Measurements from ENCODE around the gene GXYLT1. TPM values are rescaled to one million over a fixed set of nuclear protein-coding genes. Genes with fewer than 3 reads are reported as not detected.
"Not testable (repeated sequence)": the region's sequence is repeated elsewhere in the genome, so short reads cannot be mapped to it uniquely, and the experiment has no call there.

Gene GXYLT1
- total and polyA plus RNA-seq, 8 donors: 1.4 to 17.6 (median 6.1) TPM

DNA sequence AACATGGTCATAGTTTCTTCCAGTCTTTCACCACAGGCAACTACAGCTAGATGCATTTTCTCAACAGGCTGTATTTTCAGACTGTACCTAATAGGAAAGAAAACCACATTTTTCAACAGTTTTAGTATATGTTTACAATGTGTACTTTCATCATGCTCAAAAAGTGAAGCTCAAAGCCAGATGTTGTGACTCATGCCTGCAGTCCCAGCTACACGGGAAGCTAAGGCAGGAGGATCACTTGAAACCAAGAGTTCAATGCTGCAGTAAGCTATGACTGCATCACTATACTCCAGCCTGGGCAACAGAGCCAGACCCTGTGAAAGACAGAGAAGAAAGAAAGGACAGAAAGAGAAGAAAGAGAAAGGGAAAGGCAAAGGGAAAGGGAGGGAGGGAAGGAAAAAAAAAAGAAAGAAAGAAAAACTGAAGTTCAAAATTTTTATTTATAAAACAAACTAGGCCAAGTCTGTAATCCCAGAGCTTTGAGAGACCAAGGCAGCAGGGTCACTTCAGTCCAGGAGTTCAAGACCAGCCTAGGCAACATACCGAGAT is 25.5 kb downstream of the GXYLT1 start:
- H3K9me3 ChIP-seq: no peaks in the 10 kb centered on the region
- 72 to 81% (median 73%) methylated on average over 2 of the region's 2 CpGs for WGBS, 5 donors
- TF ChIP-seq POLR2AphosphoS5 (IDR thresholded peaks at IDR 0.05): no peak
- no peak for TF ChIP-seq POLR2A (IDR thresholded peaks at IDR 0.05)
- TF ChIP-seq, protein P1, sequence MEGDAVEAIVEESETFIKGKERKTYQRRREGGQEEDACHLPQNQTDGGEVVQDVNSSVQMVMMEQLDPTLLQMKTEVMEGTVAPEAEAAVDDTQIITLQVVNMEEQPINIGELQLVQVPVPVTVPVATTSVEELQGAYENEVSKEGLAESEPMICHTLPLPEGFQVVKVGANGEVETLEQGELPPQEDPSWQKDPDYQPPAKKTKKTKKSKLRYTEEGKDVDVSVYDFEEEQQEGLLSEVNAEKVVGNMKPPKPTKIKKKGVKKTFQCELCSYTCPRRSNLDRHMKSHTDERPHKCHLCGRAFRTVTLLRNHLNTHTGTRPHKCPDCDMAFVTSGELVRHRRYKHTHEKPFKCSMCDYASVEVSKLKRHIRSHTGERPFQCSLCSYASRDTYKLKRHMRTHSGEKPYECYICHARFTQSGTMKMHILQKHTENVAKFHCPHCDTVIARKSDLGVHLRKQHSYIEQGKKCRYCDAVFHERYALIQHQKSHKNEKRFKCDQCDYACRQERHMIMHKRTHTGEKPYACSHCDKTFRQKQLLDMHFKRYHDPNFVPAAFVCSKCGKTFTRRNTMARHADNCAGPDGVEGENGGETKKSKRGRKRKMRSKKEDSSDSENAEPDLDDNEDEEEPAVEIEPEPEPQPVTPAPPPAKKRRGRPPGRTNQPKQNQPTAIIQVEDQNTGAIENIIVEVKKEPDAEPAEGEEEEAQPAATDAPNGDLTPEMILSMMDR (IDR thresholded peaks at IDR 0.05): no peak
- TF ChIP-seq EP300 (IDR thresholded peaks at IDR 0.05): no peak
- DNase-seq: no peak
- no peaks in the 10 kb centered on the region for H3K4me1 ChIP-seq
- H3K36me3 ChIP-seq: peaks cover 9 to 22% (median 17%) of the 10 kb centered on the region in 4 donors
- H3K27ac ChIP-seq: no peak overlapping the region
- H3K4me3 ChIP-seq: no peak overlapping the region
- intact Hi-C loops (cut with DNase I; ENCODE audit: low total_unique reads): no loop called here
- no peaks in the 10 kb centered on the region for H3K27me3 ChIP-seq

DNA sequence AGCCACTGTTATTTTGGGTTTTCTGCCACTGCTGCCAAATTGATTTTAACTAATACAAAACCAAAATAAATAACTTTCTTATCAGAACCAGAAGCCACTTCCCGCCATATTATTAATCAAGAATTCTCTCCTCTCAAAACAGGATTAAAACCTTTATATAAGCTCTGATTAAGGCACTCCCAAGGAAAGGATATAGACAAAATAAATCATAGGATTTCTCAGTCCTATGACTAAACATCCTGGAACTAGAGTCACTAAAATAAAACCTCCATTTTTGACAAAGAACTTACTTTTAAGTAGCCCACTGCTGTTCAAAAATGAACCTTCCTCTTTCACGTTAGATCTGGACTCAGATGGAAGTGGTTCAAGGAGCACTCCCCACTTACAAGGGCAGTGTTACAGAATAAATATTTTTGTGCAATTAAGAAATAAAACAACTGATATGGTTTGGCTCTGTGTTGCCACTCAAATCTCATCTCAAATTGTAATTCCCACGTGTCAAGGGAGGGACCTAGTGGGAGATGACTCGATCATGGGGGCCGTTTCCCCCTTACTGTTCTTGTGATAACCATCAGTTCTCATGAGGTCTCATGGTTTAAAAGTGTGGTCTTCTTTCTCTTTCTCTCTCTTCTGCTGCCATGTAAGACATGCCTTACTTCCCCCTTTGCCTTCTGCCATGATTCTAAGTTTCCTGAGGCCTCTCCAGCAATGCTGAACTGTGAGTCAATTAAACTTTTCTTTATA is 26.4 kb downstream of the GXYLT1 start:
- Histone ChIP-seq H3K9me3 (no peaks in the 10 kb centered on the region), H3K4me3 (no peak overlapping the region), H3K4me1 (no peaks in the 10 kb centered on the region), H3K27ac (no peak overlapping the region), H3K36me3 (peaks cover 9 to 22% (median 17%) of the 10 kb centered on the region in 4 donors), H3K27me3 (no peaks in the 10 kb centered on the region)
- DNase-seq: no peak
- no peak for TF ChIP-seq POLR2A (IDR thresholded peaks at IDR 0.05)
- TF ChIP-seq EP300 (IDR thresholded peaks at IDR 0.05): no peak
- TF ChIP-seq POLR2AphosphoS5 (IDR thresholded peaks at IDR 0.05): no peak
- TF ChIP-seq, protein P1 (IDR thresholded peaks at IDR 0.05): no peak
- WGBS, 5 donors: 68 to 81% (median 79%) methylated on average over 5 of the region's 5 CpGs
- intact Hi-C loops (cut with DNase I; ENCODE audit: low total_unique reads): no loop called here

GRCh38 chr12:42109031-42109430 is 35.6 kb downstream of the GXYLT1 start:
- H3K27ac ChIP-seq: no peak overlapping the region
- TF ChIP-seq POLR2AphosphoS5 (IDR thresholded peaks at IDR 0.05): no peak
- TF ChIP-seq, protein P1 (IDR thresholded peaks at IDR 0.05): no peak
- TF ChIP-seq POLR2A (IDR thresholded peaks at IDR 0.05): no peak
- no peak for TF ChIP-seq EP300 (IDR thresholded peaks at IDR 0.05)
- intact Hi-C loops (cut with DNase I; ENCODE audit: low total_unique reads): no loop called here
- H3K9me3 ChIP-seq: peaks cover 0 to 14% (median 2%) of the 10 kb centered on the region in 4 donors
- H3K27me3 ChIP-seq: no peaks in the 10 kb centered on the region
- no peak for DNase-seq
- 40 to 75% (median 57%) methylated on average over 3 of the region's 3 CpGs for WGBS, 5 donors
- no peak overlapping the region for H3K4me3 ChIP-seq
- peaks cover 0 to 23% (median 17%) of the 10 kb centered on the region in 4 donors for H3K36me3 ChIP-seq
- no peaks in the 10 kb centered on the region for H3K4me1 ChIP-seq

GRCh38 chr12:42106791-42107190 is 37.9 kb downstream of the GXYLT1 start:
- Histone ChIP-seq H3K9me3 (peaks cover 0 to 10% (median 2%) of the 10 kb centered on the region in 4 donors), H3K36me3 (peaks cover 0 to 16% (median 13%) of the 10 kb centered on the region in 4 donors)
- H3K27ac ChIP-seq; intact Hi-C loops (cut with DNase I; ENCODE audit: low total_unique reads); H3K4me1 ChIP-seq; DNase-seq; H3K4me3 ChIP-seq; H3K27me3 ChIP-seq: not testable (repeated sequence)
- WGBS, 5 donors: 89 to 97% (median 97%) methylated on average over 4 of the region's 4 CpGs

DNA sequence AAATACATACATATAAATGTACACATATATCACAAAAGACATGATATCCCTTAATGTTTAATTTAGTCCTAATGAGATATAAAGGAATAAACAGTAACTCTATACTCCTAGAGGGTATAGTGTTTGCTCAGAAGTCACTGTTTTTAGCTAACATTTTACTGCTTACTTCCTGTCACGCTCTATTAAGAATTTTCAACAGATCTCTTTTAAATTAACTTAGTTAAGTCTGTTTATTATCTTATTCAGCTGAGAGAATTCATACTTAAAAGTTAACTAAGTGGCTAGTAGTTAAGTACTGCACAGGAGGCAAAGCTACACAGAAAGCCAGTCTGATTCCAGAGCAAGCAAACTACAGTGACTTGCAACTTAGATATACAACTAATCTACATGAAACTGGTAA is 39.9 kb downstream of the GXYLT1 start:
- Histone ChIP-seq H3K36me3 (peaks cover 0 to 16% (median 2%) of the 10 kb centered on the region in 4 donors), H3K27ac (no peak overlapping the region), H3K4me1 (no peaks in the 10 kb centered on the region), H3K27me3 (no peaks in the 10 kb centered on the region), H3K4me3 (no peak overlapping the region), H3K9me3 (no peaks in the 10 kb centered on the region)
- no peak for DNase-seq
- intact Hi-C loops (cut with DNase I; ENCODE audit: low total_unique reads): no loop called here
- TF ChIP-seq POLR2AphosphoS5 (IDR thresholded peaks at IDR 0.05) (no peak), POLR2A (IDR thresholded peaks at IDR 0.05) (no peak), EP300 (IDR thresholded peaks at IDR 0.05) (no peak)
- TF ChIP-seq, protein P1 (IDR thresholded peaks at IDR 0.05): no peak
- WGBS, 5 donors: 65 to 76% (median 72%) methylated on average over 1 of the region's 1 CpG

Data from stomach (tissue), 9 donors.